Endothelial cell of umbilical vein (primary cell): ENCODE measurements around the gene ANKHD1. TPM values are rescaled to one million over a fixed set of nuclear protein-coding genes. Genes with fewer than 3 reads are reported as not detected.
"Not testable (repeated sequence)": the region's sequence is repeated elsewhere in the genome, so short reads cannot be mapped to it uniquely, and the experiment has no call there.

ENCODE experiments used
- BruUV-seq: library from RNA; stranded (reverse); fragments of 400-500 nt; replicated peaks from 2 replicates; lab custom pipeline; 2021; lab: Mats Ljungman, UMichigan
- CTCF ChIA-PET: fragments of 300-600, 350-600 bp; sonication (Branson Sonifier 250); formaldehyde crosslinking; loops from one replicate; lab custom pipeline; 2021; ENCODE audit warnings: antibody characterized with exemption, inconsistent platforms; lab: Charles Lee
- POLR2A ChIA-PET: fragments of 300-600, 350-600 bp; sonication (Branson Sonifier 250); formaldehyde crosslinking; loops from one replicate; lab custom pipeline; 2021; ENCODE audit warnings: antibody characterized with exemption, inconsistent platforms; lab: Charles Lee
- DNase-seq: peaks from one replicate; pipeline ENCODE4 v3.0.0-alpha.2; 2011; ENCODE audit warnings: low read depth, low spot score
- FAIRE-seq: peaks from 2 replicates; lab custom pipeline; 2011; peaks lifted over from hg19 to GRCh38; lab: Jason Lieb, UNC
- H2AFZ ChIP-seq: 2 replicates; pipeline ENCODE4 v1.6.0; 2012; ENCODE audit warnings: low read depth, low read length, control low read depth, inconsistent platforms
- H3K27ac ChIP-seq: 2 replicates; pipeline ENCODE4 v1.5.1; 2011; ENCODE audit warnings: low read depth, mild to moderate bottlenecking, control low read depth, low read length, moderate library complexity; ENCODE audit not compliant: insufficient read depth
- H3K27me3 ChIP-seq, 2 experiments: 2 replicates each; pipeline versions ENCODE4 v1.6.0 to v1.6.1; 2011; ENCODE audit warnings: low read length in 2 of 2, mixed read lengths in 1 of 2; ENCODE audit not compliant: control insufficient read depth in 2 of 2, insufficient read depth in 2 of 2
- H3K36me3 ChIP-seq, 2 experiments: 2 replicates in 1 of 2; 3 replicates in 1 of 2; pipeline ENCODE4 v1.5.1; 2011; ENCODE audit warnings: low read length in 2 of 2, mild to moderate bottlenecking in 1 of 2, moderate library complexity in 1 of 2; ENCODE audit not compliant: control insufficient read depth in 2 of 2, insufficient read depth in 2 of 2; ENCODE audit errors: extremely low read depth in 1 of 2
- H3K4me1 ChIP-seq: 3 replicates; pipeline ENCODE4 v1.5.1; 2011; ENCODE audit warnings: mild to moderate bottlenecking, low read length; ENCODE audit not compliant: control insufficient read depth, insufficient read depth; ENCODE audit errors: extremely low read depth
- H3K4me2 ChIP-seq: 2 replicates; pipeline ENCODE4 v1.6.1; 2011; ENCODE audit warnings: low read length, control low read depth, mixed read lengths; ENCODE audit not compliant: insufficient read depth
- H3K4me3 ChIP-seq, 3 experiments: fragments of 200-600 bp in 1 of 3; sonication (generic), shearing (Covaris generic) in 1 of 3; replicated peaks in 1 of 3; 2 replicates each; pipeline ENCODE4 v1.5.1; 2011 to 2016; ENCODE audit warnings: control low read depth in 3 of 3, low read length in 3 of 3, mild to moderate bottlenecking in 2 of 3, inconsistent platforms in 1 of 3, low read depth in 1 of 3, moderate library complexity in 1 of 3; ENCODE audit not compliant: insufficient read depth in 1 of 3
- H3K79me2 ChIP-seq: 2 replicates; pipeline ENCODE4 v1.6.0; 2012; ENCODE audit warnings: low read length, inconsistent platforms; ENCODE audit not compliant: control insufficient read depth, insufficient read depth
- H3K9ac ChIP-seq: replicated peaks from 2 replicates; pipeline ENCODE3; 2011; ENCODE audit warnings: low read length, control low read depth; ENCODE audit not compliant: insufficient read depth; ENCODE audit errors: extremely low read depth
- H3K9me1 ChIP-seq: replicated peaks from 3 replicates; pipeline ENCODE4 v1.6.0; 2011; ENCODE audit warnings: mild to moderate bottlenecking, low read length; ENCODE audit not compliant: control insufficient read depth, insufficient read depth; ENCODE audit errors: extremely low read depth
- H3K9me3 ChIP-seq: replicated peaks from 2 replicates; pipeline ENCODE4 v1.5.1; 2012; ENCODE audit warnings: low read length, inconsistent platforms; ENCODE audit not compliant: control insufficient read depth, insufficient read depth
- H4K20me1 ChIP-seq: replicated peaks from 2 replicates; pipeline ENCODE3; 2011; ENCODE audit warnings: mild to moderate bottlenecking, low read length; ENCODE audit not compliant: control insufficient read depth, insufficient read depth; ENCODE audit errors: extremely low read depth
- EZH2 ChIP-seq: IDR thresholded peaks from 2 replicates; pipeline ENCODE4 v1.6.1; 2012; ENCODE audit warnings: borderline replicate concordance, low read depth, mild to moderate bottlenecking, moderate library complexity, low read length, inconsistent platforms; ENCODE audit not compliant: severe bottlenecking
- GATA2 ChIP-seq: IDR thresholded peaks from 2 replicates; pipeline ENCODE4 v1.7.0; 2011; ENCODE audit warnings: low read depth, mild to moderate bottlenecking, moderate library complexity, mixed read lengths, low read length; ENCODE audit not compliant: insufficient read length, insufficient read depth
- JUN ChIP-seq: IDR thresholded peaks from 2 replicates; pipeline ENCODE4 v1.6.1; 2011; ENCODE audit warnings: borderline replicate concordance, low read depth; ENCODE audit not compliant: insufficient read length, insufficient read depth
- MYC ChIP-seq: IDR thresholded peaks from one replicate; pipeline ENCODE4 v1.6.1; 2011; ENCODE audit warnings: mild to moderate bottlenecking, low read depth, low read length
- dilution Hi-C: fragments of 300-500 bp; cut with MboI; formaldehyde crosslinking; loops from one replicate; pipeline ENCODE4 v1.15.0; 2019; ENCODE audit warnings: low sequenced_read_pairs; ENCODE audit not compliant: extremely low pct_ligation_motif_present
- intact Hi-C: fragments of 100-400 bp; cut with micrococcal nuclease; formaldehyde crosslinking; loops from one replicate; pipeline ENCODE4 v1.10.0; 2022
- polyA plus RNA-seq, 4 experiments: library from polyadenylated mRNA; depleted of rRNA in 3 of 4; stranded (reverse) in 3 of 4; unstranded in 1 of 4; fragments of >200 nt; gene quantifications; 2 replicates each; pipeline versions ENCODE4 v1.2.1 to v1.2.3, GENCODE V29; 2011 to 2012; ENCODE audit warnings: missing spikeins in 1 of 4
- total RNA-seq: library from RNA; stranded (reverse); gene quantifications from 2 replicates; pipeline ENCODE4 v1.2.3, GENCODE V29; 2021
- TF ChIP-seq, protein P1 (sequence below), 2 donors: IDR thresholded peaks; 1 replicate in 1 of 2; 2 replicates in 1 of 2; pipeline ENCODE4 v1.5.1; 2011; ENCODE audit warnings: low read length in 2 of 2, mild to moderate bottlenecking in 2 of 2, moderate library complexity in 2 of 2, control low read depth in 1 of 2, inconsistent platforms in 1 of 2, low read depth in 1 of 2; ENCODE audit not compliant: insufficient read depth in 1 of 2; ENCODE audit errors: extremely low read depth in 1 of 2
- TF ChIP-seq, protein P2 (sequence below): IDR thresholded peaks from 2 replicates; pipeline ENCODE4 v1.6.1; 2011; ENCODE audit not compliant: insufficient read depth, insufficient read length

The ANKHD1 gene
- total and polyA plus RNA-seq, 2 donors (not counting 3 experiments of a cell fraction or from before 2014, with no cell fraction given), result 56.1 to 87.0 TPM

DNA sequence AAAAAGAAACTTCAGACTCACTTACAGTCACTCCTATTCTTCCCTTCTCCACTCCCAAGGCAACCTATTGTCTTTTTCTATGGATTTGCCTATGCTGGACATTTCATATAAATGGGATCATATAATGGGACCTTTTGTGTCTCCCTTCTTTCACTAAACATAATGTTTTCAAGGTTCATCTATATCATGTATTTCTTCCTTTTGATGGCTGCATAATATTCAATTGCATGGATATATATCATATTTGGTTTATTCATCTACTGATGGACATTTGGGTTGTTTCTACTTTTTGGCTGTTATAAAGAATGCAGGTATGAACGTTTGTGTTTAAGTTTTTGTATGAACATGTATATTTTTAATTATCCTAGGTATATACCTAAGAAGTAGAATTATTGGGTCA lies 30.6 kb downstream of the ANKHD1 start:
- no peaks in the 10 kb centered on the region for H3K4me1 ChIP-seq
- no peaks in the 10 kb centered on the region for H3K9me3 ChIP-seq
- no peak for DNase-seq
- no peaks in the 10 kb centered on the region for H3K27me3 ChIP-seq
- no peak overlapping the region for H3K4me2 ChIP-seq
- no peaks in the 10 kb centered on the region for H3K9me1 ChIP-seq
- H4K20me1 ChIP-seq, result peaks cover 10% of the 10 kb centered on the region
- H2AFZ ChIP-seq, result no peak overlapping the region
- no peak overlapping the region for H3K4me3 ChIP-seq
- intact Hi-C loops (no loop called here), dilution Hi-C loops (no loop called here)
- peaks cover 50% of the 10 kb centered on the region for H3K79me2 ChIP-seq
- no TSS peak for BruUV-seq
- no peak overlapping the region for H3K27ac ChIP-seq
- no peak overlapping the region for H3K9ac ChIP-seq
- no peak for FAIRE-seq
- CTCF ChIA-PET, result no interaction called here
- no peaks in the 10 kb centered on the region for H3K36me3 ChIP-seq
- TF ChIP-seq EZH2 (no peak), MYC (no peak), JUN (no peak)
- TF ChIP-seq, protein P1, sequence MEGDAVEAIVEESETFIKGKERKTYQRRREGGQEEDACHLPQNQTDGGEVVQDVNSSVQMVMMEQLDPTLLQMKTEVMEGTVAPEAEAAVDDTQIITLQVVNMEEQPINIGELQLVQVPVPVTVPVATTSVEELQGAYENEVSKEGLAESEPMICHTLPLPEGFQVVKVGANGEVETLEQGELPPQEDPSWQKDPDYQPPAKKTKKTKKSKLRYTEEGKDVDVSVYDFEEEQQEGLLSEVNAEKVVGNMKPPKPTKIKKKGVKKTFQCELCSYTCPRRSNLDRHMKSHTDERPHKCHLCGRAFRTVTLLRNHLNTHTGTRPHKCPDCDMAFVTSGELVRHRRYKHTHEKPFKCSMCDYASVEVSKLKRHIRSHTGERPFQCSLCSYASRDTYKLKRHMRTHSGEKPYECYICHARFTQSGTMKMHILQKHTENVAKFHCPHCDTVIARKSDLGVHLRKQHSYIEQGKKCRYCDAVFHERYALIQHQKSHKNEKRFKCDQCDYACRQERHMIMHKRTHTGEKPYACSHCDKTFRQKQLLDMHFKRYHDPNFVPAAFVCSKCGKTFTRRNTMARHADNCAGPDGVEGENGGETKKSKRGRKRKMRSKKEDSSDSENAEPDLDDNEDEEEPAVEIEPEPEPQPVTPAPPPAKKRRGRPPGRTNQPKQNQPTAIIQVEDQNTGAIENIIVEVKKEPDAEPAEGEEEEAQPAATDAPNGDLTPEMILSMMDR (IDR thresholded peaks at IDR 0.05; ENCODE audit: extremely low read depth in 1 of 2, insufficient read depth in 1 of 2, low read depth in 1 of 2, low read length in 2 of 2), result no peak
- POLR2A ChIA-PET, result no interaction called here

DNA sequence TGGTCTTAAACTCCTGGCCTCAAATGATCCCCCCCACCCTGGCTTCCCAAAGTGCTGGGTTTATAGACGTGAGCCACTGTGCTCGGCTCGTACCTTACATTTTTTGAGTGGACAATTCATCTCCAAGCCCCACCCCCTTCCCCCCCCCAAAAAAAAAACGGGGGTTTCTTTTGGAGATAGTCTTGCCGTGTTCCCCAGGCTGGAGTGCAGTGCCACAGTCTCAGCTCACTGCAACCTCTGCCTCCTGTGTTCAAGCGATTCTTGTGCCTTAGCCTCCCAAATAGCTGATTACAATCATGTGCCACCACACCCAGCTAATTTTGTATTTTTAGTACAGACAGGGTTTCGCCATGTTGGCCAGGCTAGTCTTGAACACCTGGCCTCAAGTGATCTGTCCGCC lies 31.3 kb downstream of the ANKHD1 start:
- Histone ChIP-seq H3K27ac (no peak overlapping the region), H4K20me1 (peaks cover 10% of the 10 kb centered on the region), H3K9me1 (no peaks in the 10 kb centered on the region), H3K27me3 (no peaks in the 10 kb centered on the region), H3K4me3 (no peak overlapping the region), H3K9me3 (no peaks in the 10 kb centered on the region), H3K9ac (no peak overlapping the region), H2AFZ (no peak overlapping the region), H3K4me2 (no peak overlapping the region), H3K79me2 (peaks cover 50% of the 10 kb centered on the region), H3K4me1 (no peaks in the 10 kb centered on the region), H3K36me3 (no peaks in the 10 kb centered on the region)
- intact Hi-C loops, result no loop called here
- DNase-seq (no peak), FAIRE-seq (no peak)
- TF ChIP-seq, protein P2, sequence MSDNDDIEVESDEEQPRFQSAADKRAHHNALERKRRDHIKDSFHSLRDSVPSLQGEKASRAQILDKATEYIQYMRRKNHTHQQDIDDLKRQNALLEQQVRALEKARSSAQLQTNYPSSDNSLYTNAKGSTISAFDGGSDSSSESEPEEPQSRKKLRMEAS, result no peak
- no peak for TF ChIP-seq JUN
- no peak for TF ChIP-seq GATA2
- TF ChIP-seq MYC, result no peak
- no peak for TF ChIP-seq EZH2
- POLR2A ChIA-PET, result no interaction called here
- dilution Hi-C loops, result no loop called here
- no TSS peak for BruUV-seq
- CTCF ChIA-PET, result interaction anchor here (0.6 kb wide), 1 partner anchor 132 kb away, joined by 3 read pairs; no protein-coding TSS in a partner anchor

DNA sequence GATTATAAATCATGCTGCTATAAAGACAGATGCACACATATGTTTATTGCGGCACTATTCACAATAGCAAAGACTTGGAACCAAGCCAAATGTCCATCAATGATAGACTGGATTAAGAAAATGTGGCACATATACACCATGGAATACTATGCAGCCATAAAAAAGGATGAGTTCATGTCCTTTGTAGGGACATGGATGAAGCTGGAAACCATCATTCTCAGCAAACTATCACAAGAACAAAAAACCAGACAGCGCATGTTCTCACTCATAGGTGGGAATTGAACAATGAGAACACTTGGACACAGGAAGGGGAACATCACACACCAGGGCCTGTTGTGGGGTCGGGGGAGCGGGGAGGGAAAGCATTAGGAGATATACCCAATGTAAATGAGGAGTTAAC lies 55.7 kb downstream of the ANKHD1 start:
- CTCF ChIA-PET, H3K4me2 ChIP-seq, dilution Hi-C loops, H3K27me3 ChIP-seq, H3K27ac ChIP-seq, H3K9me3 ChIP-seq, DNase-seq, H3K9me1 ChIP-seq, BruUV-seq, H3K4me3 ChIP-seq, intact Hi-C loops, H3K4me1 ChIP-seq, H3K36me3 ChIP-seq, H3K79me2 ChIP-seq, H3K9ac ChIP-seq, FAIRE-seq, H4K20me1 ChIP-seq, H2AFZ ChIP-seq, POLR2A ChIA-PET: not testable (repeated sequence)
